HEK293 (cell line): Measurements from ENCODE around the gene RCSD1.

Experiments
- CTCF ChIP-seq: fragments of 450-650 bp; formaldehyde crosslinking; IDR thresholded peaks from 2 replicates; pipeline ENCODE4 v1.5.1; 2016; ENCODE audit warnings: missing biosample characterization, missing genetic modification characterization
- ZNF624 ChIP-seq: fragments of 450-650 bp; formaldehyde crosslinking; IDR thresholded peaks from 2 replicates; pipeline ENCODE4 v1.5.1; 2017; ENCODE audit warnings: missing biosample characterization, missing genetic modification characterization
- ZNF639 ChIP-seq: fragments of 450-650 bp; formaldehyde crosslinking; IDR thresholded peaks from 2 replicates; pipeline ENCODE4 v1.5.1; 2016; ENCODE audit warnings: missing biosample characterization, missing genetic modification characterization

GRCh38 chr1:167630568-167631385, 745 bp downstream of the RCSD1 start:
- TF ChIP-seq CTCF (no peak), ZNF624 (no peak), ZNF639 (no peak)
